ENCODE data around the gene GNPTAB.
"Not testable (repeated sequence)": the region's sequence is repeated elsewhere in the genome, so short reads cannot be mapped to it uniquely, and the experiment has no call there.

DNA sequence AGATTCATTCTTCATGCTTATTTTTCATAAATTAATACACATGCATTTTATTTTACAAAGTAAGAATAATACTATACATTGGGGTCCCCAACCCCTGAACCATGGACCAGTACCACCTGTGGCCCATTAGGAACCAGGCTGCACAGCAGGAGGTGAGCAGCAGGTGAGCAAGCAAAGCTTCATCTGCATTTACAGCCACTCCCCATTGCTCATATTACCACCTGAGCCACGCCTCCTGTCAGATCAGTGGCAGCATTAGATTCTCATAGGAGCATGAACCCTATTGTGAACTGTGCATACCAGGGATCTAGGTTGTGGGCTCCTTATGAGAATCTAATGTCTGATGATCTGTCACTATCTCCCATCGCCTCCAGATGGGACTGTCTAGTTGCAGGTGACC, 30.9 kb upstream of the GNPTAB start:
- TF ChIP-seq, protein P1, sequence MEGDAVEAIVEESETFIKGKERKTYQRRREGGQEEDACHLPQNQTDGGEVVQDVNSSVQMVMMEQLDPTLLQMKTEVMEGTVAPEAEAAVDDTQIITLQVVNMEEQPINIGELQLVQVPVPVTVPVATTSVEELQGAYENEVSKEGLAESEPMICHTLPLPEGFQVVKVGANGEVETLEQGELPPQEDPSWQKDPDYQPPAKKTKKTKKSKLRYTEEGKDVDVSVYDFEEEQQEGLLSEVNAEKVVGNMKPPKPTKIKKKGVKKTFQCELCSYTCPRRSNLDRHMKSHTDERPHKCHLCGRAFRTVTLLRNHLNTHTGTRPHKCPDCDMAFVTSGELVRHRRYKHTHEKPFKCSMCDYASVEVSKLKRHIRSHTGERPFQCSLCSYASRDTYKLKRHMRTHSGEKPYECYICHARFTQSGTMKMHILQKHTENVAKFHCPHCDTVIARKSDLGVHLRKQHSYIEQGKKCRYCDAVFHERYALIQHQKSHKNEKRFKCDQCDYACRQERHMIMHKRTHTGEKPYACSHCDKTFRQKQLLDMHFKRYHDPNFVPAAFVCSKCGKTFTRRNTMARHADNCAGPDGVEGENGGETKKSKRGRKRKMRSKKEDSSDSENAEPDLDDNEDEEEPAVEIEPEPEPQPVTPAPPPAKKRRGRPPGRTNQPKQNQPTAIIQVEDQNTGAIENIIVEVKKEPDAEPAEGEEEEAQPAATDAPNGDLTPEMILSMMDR (conservative IDR thresholded peaks at IDR 0.05 in 1 of 2, IDR thresholded peaks at IDR 0.05 in 1 of 2; ENCODE audit: extremely low read depth in 1 of 2, insufficient read depth in 1 of 2, low read depth in 1 of 2, low read length in 2 of 2), result not testable (repeated sequence)
- TF ChIP-seq EZH2 (IDR thresholded peaks at IDR 0.05; ENCODE audit: borderline replicate concordance, low read length), result not testable (repeated sequence)

Measured in mammary epithelial cell (primary cell).